ENCODE results near the gene C5orf15.

The C5orf15 gene

GRCh38 chr5:133906303-133906702, 62.1 kb downstream of the C5orf15 start:
- Histone ChIP-seq H3K36me3 (ENCODE audit: control insufficient read depth, insufficient read depth, low read length) (no peaks in the 10 kb centered on the region), H3K4me3 (replicated peaks; ENCODE audit: low read depth, low read length) (no peak overlapping the region), H3K27me3 (replicated peaks; ENCODE audit: control insufficient read depth, insufficient read depth, low read length) (no peaks in the 10 kb centered on the region; the same call in 1 of the 2 replicates)
- TF ChIP-seq CTCF (IDR thresholded peaks at IDR 0.05; ENCODE audit: insufficient read depth, low read length, poor library complexity, severe bottlenecking) = no peak
- DNase-seq (ENCODE audit: extremely low read depth, insufficient read length) = no peak
